Measurements from ENCODE around the gene COQ8A.

Gene COQ8A

DNA sequence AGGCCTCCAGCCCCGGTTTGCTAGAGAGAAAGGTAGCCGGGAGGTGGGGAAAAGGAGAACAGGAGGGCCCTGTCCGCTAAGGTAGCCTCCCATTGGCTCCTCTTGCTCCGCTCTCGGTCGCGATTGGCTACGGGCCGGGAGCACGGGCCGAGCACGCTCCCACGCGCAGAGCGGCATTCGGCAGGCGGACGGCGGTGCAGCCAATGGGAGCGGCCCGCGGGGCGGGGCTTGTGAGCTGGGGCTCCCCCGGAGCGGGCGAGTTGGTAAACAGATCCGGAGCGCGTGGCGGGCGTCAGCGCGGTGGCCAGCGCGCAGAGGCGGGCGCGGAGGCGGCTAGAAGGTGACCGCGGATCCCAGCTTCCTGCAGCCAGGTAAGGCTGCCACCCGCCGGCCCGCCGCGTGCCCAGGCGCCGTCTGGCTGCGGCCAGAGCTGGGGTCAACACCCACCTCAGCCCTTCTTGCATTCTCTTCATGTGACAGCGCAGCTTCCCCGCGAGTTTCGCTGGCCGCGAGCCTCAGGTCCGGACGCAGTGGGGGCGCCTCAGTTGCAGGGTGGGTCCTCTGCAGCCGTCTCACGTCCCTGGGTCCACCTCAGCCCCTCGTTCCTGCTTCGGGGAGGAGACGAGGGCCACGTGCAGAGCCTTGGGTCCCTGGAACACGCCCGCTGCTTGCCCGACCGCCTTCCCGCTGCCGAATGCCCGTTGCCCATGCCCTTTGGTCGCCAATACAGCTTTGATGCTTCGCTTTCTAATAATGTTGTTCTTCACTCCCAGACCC is at the start of gene COQ8A:
Gene COQ8A, plus strand, starts transcription at position 266 of the 777 bp plus-strand sequence. CDS start 21,092 bp downstream, outside the sequence.
- DNase-seq (ENCODE audit: low read depth): peak; percentile 95

- no peak for DNase-seq (ENCODE audit: low read depth)
Observed at GRCh38 chr1:226890331-226891108, 49.6 kb upstream of the COQ8A start.

DNA sequence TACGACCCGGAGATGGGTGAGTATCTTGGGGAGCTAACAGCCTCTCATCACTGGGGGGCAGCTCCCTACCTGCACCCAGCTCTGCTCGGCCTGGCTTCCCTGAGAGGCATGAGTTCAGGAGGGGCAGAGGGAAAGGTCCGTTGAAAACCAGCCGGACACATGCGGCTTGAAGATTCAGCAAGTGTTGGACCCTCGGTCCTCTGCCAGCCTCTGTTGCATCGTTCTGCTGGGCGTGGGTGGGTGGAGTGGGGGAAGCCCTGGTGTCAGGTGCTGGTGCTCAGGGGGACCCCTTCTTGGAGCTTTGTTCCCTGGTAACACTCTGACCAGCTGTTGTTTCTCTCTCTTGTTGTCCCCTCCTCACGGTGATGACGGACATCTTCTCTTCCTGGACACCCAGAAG is 48.7 kb upstream of the COQ8A start:
- no peak for DNase-seq (ENCODE audit: low read depth)

DNA sequence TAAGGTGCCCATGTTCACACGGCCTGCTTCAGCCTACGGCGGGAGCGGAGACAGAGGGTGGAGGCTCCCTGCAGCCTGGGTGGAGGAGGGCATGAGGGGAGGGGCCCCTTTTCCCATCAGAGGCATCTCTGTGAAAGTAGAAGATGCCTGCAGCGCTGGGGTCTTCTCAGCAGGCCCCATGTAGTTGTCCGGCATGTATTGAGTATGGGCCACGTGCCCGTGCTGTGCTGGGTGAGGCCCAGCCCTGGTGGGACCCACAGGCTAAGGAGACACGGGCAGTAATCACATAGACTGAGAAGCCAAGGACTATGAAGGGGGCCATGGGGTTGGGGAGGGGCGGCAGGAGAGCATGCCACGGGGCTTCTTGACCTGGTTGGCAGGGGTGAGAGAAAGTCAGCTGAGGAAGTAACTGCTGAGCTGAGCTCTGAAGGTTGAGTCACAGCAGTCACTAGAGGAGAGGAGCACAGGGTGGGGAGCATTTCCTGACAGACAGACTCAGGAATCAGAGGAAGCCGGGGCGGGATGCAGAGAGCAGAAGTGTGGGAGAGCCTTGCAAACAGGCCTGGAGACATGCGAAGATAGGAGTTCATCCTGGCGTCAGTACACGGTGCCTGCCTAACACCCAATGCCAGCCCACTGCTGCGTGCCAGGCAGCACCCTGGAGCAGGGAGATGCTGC is 48.1 kb upstream of the COQ8A start:
- no peak for DNase-seq (ENCODE audit: low read depth)

DNA sequence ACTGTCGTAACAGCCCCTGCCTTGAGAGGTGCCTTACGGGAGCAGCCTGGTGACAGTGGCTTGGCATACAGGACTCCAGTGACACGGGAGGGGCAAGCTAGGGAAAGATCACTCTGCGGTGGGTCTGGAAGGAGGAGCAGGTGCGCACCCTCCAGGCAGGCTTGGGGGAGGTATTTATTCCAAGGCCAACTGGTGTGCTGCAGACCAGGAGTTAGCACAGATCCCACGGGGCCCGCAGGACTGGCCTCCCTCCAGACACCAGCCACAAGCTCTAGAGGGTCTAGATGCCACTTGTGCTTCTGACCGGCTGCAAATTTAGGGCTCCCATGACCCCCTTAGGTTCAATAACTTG is 47.6 kb upstream of the COQ8A start:
- DNase-seq (ENCODE audit: low read depth): no peak

- DNase-seq (ENCODE audit: low read depth): no peak
Observed at GRCh38 chr1:226893936-226894335, 46.2 kb upstream of the COQ8A start.

DNA sequence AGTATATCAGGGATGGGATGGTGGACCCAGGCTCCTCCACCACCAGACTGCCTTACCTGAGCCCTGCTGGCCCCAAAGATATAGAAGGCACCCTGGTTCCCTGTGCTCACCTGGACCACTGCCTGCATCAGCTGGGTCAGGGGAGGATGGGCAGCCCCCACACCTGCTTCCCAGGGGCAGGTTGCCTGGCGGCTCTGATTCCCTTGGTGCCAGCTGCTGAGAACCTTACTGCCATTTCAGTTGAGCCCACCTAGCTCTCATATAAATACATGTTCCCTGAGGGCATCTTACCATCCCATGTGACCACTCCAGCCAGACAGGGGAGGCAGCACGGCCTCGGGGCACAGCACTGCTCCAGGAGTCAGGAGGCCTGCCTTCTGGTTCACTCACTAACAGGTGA is 45.3 kb upstream of the COQ8A start:
- no peak for DNase-seq (ENCODE audit: low read depth)

DNA sequence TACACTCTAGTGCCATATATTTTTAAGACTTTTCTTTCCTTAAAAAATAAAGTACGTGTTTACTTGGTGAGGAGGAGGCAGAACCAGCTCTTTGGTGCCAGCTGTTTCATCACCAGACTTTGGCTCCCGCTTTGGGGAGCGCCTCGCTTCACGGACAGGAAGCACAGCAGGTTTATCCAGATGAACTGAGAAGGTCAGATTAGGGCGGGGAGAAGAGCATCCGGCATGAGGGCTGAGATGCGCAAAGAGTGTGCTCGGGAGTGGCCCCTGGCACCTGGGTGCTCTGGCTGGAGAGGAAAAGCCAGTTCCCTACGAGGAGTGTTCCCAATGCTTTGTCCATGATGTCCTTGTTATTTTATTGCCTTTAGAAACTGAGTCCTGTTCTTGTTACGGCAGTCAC is 44.5 kb upstream of the COQ8A start:
- DNase-seq (ENCODE audit: low read depth): no peak

GRCh38 chr1:226898246-226898645 is 41.8 kb upstream of the COQ8A start:
- DNase-seq (ENCODE audit: low read depth): no peak

GRCh38 chr1:226901421-226901820 is 38.7 kb upstream of the COQ8A start:
- DNase-seq (ENCODE audit: low read depth): no peak

DNA sequence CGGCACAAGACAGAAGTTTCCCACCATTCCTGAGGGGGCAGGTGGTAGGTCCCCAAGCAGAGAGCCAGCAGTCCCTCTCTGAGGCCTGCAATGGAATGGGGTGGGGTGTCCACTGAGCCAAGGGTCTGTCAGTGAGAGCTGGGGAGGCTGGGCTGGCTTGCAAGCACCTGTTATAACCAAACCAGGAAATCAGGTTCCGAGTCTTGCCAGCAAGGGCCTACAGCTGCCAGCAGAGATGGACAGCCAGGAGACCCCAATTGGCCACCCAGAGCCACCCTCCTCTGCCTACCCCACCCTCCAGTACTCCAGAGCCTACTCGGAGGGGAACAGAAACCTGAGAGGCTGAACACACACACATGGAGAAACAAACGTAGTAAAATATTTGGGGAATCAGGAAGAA is 37.5 kb upstream of the COQ8A start:
- DNase-seq (ENCODE audit: low read depth): no peak

DNA sequence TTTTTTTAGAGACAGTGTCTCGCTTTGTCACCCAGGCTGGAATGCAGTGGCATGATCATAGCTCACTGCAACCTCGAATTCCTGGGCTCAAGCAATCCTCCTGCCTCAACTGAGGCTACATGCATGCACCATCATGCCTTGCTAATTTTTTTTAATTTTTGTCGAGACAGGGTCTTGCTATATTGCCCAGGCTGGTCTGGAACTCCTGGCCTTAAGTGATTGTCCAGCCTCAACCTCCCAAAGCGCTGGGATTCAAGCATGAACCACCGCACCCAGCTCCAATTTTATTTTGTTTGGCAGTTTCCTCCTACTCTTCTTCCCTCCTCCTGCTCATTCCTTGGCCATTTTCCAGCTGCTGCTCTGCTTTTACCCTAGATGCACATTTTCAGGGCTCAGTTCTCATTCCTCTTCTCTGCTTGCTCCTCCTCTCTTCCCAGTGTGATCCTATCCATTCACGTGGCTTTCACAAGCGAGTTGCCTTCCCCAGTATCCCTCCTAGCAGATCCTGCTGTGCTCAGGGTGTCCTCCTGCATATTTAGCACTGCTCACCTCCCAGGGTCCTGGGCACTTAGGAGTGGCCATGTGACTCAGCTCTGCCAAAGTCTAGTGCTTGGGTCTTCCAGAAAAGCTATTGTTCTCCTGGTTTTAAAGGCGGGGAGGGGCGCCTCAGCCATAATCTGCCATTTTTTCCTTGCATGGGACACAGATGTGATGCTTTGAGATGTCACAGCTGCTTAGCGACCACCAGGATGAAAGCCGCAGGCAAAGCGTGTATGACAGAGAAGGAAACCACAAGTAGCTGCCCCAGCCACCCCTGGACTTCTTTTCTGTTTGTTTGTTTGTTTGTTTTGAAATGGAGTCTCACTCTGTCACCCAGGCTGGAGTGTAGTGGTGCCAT is 36.0 kb upstream of the COQ8A start:
- DNase-seq (ENCODE audit: low read depth): no peak

GRCh38 chr1:226904772-226905171 is 35.3 kb upstream of the COQ8A start:
- DNase-seq (ENCODE audit: low read depth): no peak

DNA sequence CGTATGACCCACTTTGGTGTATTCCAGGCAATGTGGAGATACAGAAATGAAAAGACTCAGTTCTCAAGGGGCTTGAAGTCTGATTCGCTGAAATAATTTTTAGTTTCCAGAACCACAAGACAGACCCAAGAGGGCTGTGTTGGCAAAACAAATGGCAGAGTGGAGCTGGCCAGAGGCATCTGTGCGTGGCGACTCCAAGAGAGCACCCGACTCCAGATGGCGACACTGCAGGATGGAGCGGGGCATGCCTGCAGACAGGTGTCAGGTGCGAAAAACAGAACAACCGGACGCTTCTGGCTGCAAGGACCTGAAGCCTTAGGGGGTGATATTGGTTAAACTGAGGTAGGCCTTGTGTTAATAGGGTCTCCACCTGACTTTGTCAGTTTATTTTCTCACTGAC is 31.7 kb upstream of the COQ8A start:
- DNase-seq (ENCODE audit: low read depth): no peak

DNA sequence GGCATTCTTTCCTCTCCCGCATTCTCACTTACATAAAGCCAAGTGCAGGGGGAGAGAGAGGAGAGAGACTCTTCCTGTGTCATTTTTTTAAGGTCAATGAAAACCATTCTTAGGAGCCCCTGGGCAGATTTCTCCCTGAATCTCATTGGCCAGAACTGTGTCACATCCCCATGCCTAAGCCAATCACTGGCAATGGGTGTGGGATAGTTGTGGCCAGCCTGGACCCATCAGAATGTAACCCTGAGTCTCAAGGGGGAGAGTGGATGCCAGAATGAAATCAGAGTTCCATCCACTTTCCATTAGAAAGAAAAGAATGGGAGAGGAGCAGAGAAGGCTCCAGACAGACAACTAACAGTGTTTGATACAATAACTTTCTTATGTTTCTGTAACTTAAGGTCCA is 31.2 kb upstream of the COQ8A start:
- DNase-seq (ENCODE audit: low read depth): no peak

- peak; percentile 9 for DNase-seq (ENCODE audit: low read depth)
Observed at GRCh38 chr1:226912587-226913176, 27.4 kb upstream of the COQ8A start.

DNA sequence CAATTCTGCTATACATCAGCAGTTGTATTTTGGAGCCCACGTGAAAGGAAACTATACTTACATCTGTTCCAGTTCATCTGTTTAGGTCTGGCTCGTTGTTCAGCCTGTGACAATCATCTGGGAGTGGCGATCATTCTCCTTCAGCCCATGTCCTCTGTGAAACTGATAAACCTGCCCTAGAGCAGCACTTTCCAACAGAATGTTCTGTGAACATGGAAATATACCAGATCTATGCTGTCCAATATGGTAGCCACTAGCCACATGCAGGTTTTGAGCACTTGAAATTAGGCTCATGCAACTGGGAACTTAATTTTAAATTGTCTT is 24.5 kb upstream of the COQ8A start:
- DNase-seq (ENCODE audit: low read depth): no peak

GRCh38 chr1:226916497-226916896 is 23.6 kb upstream of the COQ8A start:
- no peak for DNase-seq (ENCODE audit: low read depth)

- DNase-seq (ENCODE audit: low read depth): no peak
Observed at GRCh38 chr1:226919587-226919986, 20.5 kb upstream of the COQ8A start.

- DNase-seq (ENCODE audit: low read depth): no peak
Observed at GRCh38 chr1:226919995-226920394, 20.1 kb upstream of the COQ8A start.

DNA sequence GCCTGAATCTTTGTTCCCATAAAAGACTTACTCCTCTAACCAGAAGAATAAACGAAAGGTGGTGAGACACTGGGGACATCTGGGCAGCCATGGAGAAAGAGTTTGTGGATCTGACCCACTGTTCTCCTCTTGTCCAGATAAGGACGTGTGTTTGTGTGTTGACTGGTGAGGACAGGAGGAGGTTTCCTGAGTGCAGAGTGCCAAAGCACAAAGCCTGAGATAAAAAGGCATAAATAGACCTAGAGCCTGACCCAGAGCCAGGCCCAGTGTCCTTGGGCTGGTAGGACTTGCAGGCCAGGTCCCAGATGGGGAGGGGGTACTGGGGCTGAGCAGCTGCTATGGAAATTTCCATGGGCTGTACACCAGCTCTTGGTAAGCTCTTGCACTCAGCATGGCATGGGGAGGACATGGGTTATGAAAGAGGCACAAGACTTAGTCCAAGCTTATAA is 19.6 kb upstream of the COQ8A start:
- no peak for DNase-seq (ENCODE audit: low read depth)

DNA sequence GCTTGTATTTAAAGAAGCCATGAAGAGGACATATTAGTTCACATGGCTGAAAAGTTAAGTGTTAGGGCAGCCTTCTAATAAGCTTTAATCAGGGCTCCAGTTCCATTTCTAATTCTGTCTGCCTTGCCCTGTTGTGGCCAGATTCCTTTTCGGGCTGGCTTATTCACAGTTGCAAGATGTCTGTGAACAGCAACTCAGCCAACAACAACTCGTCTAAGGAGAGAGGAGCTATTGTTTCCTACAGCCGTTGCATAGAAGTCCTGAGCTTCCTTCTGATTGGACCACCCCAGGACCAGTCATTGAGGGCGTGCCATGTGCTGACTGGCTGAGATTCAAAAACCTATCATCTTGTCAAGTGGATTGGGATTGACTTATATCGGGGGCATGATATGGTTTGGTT is 18.6 kb upstream of the COQ8A start:
- no peak for DNase-seq (ENCODE audit: low read depth)

Measured in stimulated activated CD8-positive, alpha-beta memory T cell treated with anti-CD3 and anti-CD28 coated beads, Interleukin-7, amount 100 ng/mL, for 24 hours (primary cell).